Nephron progenitor cell (in vitro differentiated cells): ENCODE measurements around the gene PRR14.

ENCODE experiments used
- DNase-seq: peaks from one replicate; pipeline ENCODE4 v3.0.0; 2021
- H3K27ac Mint-ChIP-seq: 2 replicates; pipeline ENCODE4 v1.8.0; 2021; ENCODE audit warnings: mild to moderate bottlenecking, moderate library complexity, mixed read lengths
- H3K27me3 Mint-ChIP-seq: 2 replicates; pipeline ENCODE4 v1.8.0; 2021; ENCODE audit warnings: mild to moderate bottlenecking, low read depth, mixed read lengths; ENCODE audit not compliant: poor library complexity
- H3K36me3 Mint-ChIP-seq: 2 replicates; pipeline ENCODE4 v1.8.0; 2021; ENCODE audit warnings: low read depth, mixed read lengths
- H3K4me1 Mint-ChIP-seq: 2 replicates; pipeline ENCODE4 v1.8.0; 2021; ENCODE audit warnings: mixed read lengths
- H3K4me3 Mint-ChIP-seq: 2 replicates; pipeline ENCODE4 v1.8.0; 2021; ENCODE audit warnings: mild to moderate bottlenecking, moderate library complexity, mixed read lengths
- H3K9me3 Mint-ChIP-seq: 2 replicates; pipeline ENCODE4 v1.8.0; 2021; ENCODE audit warnings: mild to moderate bottlenecking, moderate library complexity, mixed read lengths
- TF ChIP-seq, protein P1 (sequence below): fragments of 200-600 bp; sonication (generic); IDR thresholded peaks from 2 replicates; pipeline ENCODE4 v1.5.0; 2021; ENCODE audit warnings: antibody characterized with exemption

PRR14 gene

DNA sequence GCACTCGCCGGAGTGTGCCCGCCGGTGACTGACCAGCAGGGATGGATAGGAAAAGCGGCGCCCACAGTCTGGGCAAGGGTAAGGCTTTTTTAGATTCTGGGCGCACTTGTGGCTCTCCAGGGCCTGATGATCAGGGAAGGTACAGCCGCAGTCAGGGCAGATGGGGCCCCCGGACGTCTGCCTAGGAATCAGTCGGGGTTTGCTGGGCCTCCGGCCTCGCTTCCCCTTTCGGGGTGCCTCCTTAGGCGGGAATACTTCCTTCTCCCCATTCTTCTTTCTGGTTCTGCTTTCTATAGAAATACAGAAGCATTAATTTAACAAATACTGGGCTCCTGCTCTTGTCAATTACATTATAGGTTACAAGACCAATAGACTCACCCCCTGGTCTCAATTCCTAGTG is 45.6 kb upstream of the PRR14 start:
- H3K4me3 Mint-ChIP-seq: no peak overlapping the region
- peaks cover 8% of the 10 kb centered on the region for H3K9me3 Mint-ChIP-seq
- peaks cover 5% of the 10 kb centered on the region for H3K27me3 Mint-ChIP-seq
- TF ChIP-seq, protein P1, sequence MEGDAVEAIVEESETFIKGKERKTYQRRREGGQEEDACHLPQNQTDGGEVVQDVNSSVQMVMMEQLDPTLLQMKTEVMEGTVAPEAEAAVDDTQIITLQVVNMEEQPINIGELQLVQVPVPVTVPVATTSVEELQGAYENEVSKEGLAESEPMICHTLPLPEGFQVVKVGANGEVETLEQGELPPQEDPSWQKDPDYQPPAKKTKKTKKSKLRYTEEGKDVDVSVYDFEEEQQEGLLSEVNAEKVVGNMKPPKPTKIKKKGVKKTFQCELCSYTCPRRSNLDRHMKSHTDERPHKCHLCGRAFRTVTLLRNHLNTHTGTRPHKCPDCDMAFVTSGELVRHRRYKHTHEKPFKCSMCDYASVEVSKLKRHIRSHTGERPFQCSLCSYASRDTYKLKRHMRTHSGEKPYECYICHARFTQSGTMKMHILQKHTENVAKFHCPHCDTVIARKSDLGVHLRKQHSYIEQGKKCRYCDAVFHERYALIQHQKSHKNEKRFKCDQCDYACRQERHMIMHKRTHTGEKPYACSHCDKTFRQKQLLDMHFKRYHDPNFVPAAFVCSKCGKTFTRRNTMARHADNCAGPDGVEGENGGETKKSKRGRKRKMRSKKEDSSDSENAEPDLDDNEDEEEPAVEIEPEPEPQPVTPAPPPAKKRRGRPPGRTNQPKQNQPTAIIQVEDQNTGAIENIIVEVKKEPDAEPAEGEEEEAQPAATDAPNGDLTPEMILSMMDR: no peak
- H3K27ac Mint-ChIP-seq: peak overlapping the region; percentile 95
- H3K4me1 Mint-ChIP-seq: peaks cover 14% of the 10 kb centered on the region
- no peak for DNase-seq
- peaks cover 52% of the 10 kb centered on the region for H3K36me3 Mint-ChIP-seq

DNA sequence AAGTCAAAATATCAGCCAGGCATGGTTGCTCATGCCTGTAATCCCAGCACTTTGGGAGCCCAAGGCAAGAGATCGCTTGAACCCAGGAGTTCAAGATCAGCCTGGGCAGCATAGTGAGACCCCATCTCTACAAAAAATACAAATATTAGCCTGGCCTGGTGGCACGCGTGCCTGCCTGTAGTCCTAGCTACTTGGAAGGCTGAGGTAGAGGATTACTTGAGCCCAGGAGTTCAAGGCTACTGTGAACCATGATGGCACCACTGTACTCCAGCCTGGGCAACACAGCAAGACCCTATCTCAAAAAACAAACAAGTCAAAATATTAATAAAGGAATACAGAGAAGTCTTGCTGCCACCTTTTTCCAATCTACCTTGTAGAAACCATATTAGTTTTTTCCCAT is 44.8 kb upstream of the PRR14 start:
- TF ChIP-seq, protein P1: no peak
- Mint-ChIP-seq H3K4me1 (peaks cover 20% of the 10 kb centered on the region), H3K4me3 (no peak overlapping the region), H3K27me3 (peaks cover 2% of the 10 kb centered on the region), H3K9me3 (peaks cover under 1% of the 10 kb centered on the region), H3K36me3 (peaks cover 43% of the 10 kb centered on the region), H3K27ac (no peak overlapping the region)
- DNase-seq: no peak

DNA sequence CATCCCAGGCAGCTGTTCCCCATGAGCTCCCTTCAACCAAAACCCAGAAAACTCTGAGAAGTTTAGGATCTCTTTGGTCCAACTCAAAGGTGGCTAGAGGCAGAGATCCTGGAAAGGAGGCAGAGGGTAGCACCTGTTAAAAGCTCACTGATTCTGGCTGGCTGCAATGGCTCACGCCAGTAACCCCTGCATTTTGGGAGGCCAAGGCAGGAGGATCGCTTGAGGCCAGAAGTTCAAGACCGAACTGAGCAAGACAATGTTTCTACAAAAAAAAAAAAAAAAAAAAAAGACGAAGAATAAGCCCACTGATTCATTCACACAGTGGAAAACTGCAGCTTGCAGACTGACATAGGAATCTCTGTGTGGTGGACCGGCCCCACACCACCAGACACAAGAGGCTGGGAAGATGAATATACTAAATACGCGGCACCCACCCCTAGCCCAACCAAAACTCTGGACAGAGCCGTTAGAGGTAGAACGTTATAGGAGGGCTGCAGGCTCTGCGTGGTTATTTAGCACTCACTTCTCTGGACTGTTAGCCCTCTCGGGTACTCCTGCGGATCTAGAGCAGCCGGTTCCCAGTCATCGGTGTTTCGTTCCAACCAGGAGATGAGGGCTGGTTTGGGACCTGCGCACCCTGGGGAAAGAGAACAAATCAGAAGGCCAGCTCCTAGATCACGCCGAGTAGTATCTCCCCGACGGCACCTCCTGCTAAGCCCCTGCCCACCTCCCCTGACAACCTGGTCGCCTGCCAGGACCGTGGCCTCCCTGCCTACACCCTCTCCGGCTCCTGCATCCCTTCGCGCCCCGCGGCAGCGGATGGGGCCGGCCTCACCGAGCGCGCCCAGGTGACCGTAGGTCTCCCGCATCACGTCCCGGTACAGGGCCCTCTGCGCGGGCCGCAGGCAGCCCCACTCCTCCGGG is 41.5 kb upstream of the PRR14 start:
- Mint-ChIP-seq H3K27me3 (peaks cover 4% of the 10 kb centered on the region), H3K36me3 (peaks cover 31% of the 10 kb centered on the region), H3K4me3 (peak overlapping the region; percentile 88), H3K27ac (peak overlapping the region; percentile 69), H3K9me3 (no peaks in the 10 kb centered on the region), H3K4me1 (peaks cover 20% of the 10 kb centered on the region)
- peak; percentile 43 for DNase-seq
- TF ChIP-seq, protein P1: no peak

DNA sequence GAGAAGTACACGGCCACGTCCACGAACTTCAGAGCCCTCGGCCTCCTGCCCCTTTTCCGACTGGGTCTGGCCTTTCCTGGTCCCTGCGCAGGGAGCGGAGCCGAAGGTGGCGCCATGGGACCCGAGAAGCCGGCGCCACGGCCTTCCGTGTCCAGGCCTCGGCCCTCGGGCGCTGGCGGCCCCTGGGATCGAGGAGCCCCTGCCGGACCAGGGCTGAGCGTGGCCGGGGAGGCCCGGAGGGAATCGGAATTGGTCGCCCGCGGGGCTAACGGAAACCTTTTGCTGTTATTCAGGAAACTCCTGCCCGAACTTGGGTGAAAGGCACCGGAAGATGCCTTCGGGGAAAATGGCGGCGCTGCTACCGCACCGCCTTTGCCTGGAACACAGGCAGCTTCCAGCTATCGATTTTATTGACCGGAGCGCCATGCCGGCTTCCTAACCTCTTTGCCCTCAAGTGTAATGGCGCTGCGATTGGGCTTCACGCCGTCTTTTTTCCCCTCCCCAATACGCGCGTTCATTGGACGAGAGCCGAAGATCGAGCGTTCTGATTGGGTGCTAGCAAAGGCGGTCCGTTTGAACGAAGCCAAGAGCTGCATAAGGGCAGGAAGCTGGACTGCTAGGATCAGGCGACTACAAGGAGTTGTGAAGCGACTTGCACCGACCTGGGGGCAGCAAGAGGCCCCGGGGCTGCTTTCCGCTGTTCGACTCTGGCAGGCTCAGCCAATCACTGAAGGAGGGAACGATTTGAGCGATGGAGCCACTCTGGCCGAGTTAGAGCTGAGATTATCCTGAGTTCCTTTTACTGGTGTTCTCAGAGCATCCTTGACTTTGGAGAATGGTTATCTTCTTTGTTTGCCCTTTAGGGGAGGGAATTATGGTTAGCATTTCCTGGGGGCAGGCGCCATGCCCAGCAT is 40.6 kb upstream of the PRR14 start, which contains the start of gene ZNF689:
ZNF689 (minus strand) TSS at position 464 of the 914 bp plus-strand sequence; CDS start at position 116, 348 bp downstream.
- Mint-ChIP-seq H3K4me1 (peaks cover 20% of the 10 kb centered on the region), H3K27me3 (peaks cover 12% of the 10 kb centered on the region), H3K36me3 (peaks cover 24% of the 10 kb centered on the region), H3K9me3 (no peaks in the 10 kb centered on the region), H3K4me3 (peak within 1 kb of the TSS; percentile 88), H3K27ac (peak within 1 kb of the TSS; percentile 95)
- DNase-seq: peak; percentile 93
- TF ChIP-seq, protein P1: no peak

DNA sequence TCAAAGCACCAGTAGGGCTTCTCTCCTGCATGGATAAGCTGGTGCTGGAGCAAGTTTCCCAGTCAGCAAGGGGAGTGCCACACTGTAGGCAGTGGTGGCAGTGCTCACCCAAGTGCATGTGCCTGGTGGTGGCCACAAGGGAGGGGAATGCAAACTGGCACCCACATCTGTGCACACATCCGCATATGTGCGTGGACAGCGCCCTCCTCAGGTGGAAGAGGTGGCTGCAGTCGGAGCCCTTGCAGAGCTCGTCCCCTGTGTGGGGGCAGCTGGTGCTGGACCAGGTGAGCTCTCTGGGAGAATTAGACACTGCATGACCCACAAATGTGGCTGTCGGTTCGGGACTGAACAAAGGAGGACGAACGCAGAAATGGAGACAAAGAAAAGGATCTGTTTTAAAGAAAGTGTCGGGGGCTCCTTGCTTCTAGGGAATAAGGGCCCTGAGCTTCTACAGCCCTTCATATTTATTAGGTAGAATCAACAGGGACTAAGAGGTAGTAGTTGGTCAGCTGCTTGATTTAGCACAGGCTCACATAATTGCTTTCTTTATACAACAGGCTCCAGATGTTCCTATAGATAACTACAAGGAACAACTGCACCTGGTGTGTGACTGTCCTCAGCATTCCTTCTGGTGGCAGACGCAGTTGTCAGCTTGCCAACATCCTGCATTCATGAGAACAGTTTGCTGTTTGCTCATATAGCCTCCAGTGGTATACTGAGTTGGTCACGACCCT is 35.2 kb upstream of the PRR14 start:
- TF ChIP-seq, protein P1: peak; percentile 43
- Mint-ChIP-seq H3K27me3 (peaks cover 39% of the 10 kb centered on the region), H3K4me1 (peaks cover 15% of the 10 kb centered on the region), H3K27ac (no peak overlapping the region), H3K36me3 (no peaks in the 10 kb centered on the region), H3K9me3 (peaks cover 14% of the 10 kb centered on the region), H3K4me3 (no peak overlapping the region)
- DNase-seq: peak; percentile 58
